HPDE6-E6E7 (cell line): ENCODE measurements around the gene SOX10.

Experiments used
- DNase-seq: peaks from one replicate; pipeline ENCODE4 v3.0.0; 2011; ENCODE audit warnings: missing footprints; ENCODE audit errors: extremely low spot score

Gene SOX10

DNA sequence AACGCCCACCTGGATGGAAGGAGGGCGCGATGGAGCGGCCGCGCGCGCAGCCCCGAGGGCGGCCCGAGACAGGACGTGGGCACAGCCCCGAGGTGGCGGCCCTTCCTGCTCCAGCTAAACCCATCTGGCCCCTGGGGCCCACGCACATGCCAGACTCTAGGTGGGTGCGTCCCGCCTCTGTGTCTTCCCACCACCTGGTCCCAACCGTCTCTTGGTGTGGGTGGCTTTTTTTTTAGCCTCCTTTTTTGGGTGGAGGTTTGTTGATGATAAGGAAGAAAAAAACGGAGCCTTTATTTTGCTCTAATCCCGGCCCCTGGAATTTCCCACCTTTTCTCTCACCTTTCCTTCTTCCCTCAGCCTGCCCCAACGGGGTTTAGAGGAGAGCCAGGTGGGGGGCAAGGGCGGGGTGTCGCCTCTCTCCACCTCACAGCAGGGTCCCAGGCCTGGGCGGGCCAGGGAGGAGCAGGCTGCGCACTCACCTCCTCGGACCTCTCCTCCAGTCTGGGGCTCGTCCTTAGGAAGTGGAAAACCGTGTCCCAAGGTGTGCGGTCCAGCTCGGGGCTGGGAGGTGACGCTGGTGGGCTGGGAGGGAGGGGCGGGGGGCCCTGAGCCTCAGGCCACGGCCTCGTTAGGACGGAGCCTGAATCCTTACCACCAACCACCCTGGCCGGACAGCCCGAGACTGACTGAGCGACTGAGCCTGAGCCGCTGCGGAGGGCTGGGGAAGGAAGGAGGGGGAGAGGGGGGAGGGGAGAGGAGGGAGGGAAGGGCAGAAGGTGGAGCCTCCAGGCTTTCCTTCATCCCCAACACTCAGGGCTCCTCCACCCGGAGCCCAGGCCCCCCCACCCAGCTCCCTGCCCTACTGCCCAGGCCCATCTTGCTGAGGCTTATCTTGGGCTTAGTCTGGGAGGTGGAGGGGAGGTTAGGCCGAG, at the start of gene SOX10:
Gene SOX10 (minus strand): TSS at position 696 of the 932 bp plus-strand sequence. CDS start 771 bp downstream, outside the sequence.
- DNase-seq: no peak

DNA sequence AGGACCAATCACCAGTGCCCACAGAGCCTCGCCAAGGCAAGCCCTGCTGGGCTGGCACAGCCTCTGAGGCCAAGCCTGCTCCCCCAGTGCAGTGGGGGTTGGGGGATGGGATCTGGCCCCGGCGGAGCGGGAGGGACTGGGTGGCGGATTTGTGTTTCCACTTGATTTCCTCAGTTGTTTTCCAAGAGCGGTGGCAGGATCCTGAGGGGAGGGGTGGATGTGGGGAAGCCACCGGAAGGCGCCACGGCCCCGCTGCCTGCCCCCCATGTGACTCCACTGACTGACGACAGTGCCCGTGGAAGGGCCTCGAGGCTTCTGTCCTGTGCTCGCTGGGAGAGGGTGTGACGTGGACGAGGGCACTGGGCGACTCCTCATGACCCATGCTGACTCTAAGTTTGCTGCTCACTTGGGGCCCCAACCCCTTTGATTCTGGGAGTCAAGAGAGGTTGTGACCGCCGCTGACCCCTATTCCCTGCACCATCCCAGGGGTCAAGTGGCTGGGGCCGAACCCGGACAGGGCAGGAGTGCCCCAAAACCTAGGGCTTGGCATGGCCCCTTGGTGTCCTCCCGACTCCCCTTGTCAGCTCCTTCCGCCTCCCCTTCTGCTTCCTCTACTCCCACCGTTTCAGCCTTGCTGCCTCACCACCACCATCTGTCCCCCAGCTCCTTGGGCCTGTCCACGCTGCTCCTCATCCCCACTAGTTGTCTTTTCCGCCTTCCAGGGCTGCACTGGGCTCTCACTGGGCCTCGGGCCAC, 49.3 kb upstream of the SOX10 start:
- DNase-seq: no peak

DNA sequence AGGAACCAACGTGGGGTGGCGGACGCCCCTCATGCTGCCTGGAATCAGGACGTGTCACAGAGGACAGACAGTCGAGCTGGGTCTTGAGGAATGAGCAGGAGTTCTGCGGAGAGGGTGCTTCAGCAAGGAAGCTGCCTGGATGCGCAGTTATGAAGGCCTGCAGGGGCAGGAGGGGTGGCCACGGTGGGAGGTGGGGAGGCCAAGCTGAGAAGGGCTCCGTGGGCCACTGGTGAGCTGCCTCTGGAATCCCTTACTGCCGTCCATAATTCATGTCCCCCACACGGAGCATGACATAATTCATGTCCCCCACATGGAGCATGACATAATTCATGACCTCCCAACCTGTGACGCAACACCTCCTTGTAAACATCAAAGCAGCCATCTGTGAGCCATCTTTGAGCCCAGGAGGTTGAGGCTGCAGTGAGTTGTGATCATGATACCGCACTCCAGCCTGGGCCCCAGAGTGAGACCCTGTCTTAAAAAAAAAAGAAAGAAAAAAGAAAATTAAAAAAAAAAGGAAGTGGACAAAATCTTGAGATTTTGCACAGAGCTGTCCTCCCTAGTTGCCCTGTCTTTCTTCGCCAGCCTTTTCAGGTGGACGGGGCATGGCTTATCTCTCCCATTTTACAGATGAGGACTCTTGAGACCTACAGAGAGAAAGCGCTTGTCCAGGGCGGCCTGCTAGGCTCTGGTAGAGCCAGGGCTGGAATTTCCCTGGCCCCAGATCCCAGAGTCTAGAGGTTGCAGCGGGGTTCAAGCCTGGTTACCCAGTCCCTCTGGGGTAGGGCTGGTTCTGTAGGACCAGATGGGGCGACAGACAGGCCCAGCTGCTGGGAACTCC, 48.5 kb upstream of the SOX10 start:
- no peak for DNase-seq

DNA sequence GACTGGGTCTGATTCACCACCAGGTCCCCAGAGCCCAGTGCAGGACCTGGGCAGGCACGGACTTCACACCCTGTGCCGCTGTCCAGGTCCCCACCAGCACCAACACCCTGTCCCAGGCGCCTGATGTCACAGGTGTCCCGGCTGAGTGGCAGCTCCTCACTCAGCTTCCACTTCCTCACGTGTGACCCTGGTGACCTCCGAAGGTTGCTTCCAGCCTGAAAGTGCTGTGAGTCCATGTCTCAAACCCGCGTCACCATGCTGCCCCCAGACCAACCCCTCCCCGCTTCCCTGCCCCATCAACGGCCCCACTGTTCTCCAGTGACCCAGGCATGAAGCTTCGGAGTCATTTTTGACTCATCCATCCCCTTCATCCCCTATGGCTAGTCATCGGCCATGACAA, 47.1 kb upstream of the SOX10 start:
- DNase-seq: no peak

DNA sequence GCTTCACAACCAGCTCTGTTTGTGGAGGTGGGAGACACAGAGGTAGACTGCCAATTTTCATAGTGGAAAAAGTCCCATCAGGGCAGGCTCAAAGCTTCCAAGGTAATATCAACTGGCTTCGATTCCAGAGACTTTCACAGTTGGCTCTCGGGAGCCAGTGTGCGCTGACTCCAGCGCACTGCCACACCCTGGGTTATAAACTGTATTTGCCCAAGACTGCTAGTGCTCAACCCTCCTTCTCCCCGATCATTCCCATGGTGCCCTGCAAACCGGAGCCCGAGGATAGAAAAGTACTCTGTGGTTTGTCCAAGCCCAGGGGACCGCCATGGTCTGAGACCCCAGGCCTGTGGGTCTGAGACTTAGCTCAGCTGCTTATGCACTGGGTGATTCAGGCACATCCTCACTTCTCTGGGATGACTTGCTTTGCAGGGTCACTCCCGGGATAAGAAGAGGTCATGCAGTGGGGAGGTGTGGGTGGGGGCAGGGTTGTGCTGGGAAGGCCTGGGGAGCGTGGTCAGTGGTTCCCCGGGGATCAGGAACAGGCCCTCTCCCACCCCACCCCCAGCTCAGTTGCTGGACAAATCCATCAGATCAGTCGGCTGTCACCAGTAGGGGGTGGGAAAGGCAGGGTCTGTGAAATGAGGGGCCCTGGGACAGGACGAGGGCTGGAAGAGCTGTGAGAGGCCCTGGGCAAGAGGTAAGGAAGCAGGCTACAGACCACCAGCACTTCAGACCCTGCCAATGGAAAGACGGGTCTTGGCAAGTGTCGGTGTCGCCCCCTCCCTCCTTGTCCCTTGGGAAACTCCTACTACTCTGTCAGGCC, 46.2 kb upstream of the SOX10 start:
- DNase-seq: no peak

DNA sequence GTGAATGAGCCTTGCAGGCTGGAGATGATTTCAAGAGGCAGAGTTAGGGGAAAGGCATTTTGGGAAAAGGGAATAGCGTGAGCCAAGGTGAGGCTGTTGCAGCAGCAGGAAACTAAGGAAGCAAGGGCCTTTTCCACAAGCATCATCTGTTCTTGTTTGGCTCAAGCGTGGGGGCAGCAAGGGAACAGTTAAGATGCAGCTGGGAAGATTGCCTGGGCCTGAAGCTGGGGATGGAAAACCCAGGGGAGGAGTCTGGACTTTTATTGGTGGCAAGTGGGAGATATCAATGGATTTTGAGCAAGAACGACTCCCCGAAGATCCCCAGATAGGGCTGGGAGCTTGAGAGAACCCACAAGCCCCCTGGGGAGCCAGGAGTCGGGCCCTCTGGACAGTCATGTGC, 45.5 kb upstream of the SOX10 start:
- no peak for DNase-seq

DNA sequence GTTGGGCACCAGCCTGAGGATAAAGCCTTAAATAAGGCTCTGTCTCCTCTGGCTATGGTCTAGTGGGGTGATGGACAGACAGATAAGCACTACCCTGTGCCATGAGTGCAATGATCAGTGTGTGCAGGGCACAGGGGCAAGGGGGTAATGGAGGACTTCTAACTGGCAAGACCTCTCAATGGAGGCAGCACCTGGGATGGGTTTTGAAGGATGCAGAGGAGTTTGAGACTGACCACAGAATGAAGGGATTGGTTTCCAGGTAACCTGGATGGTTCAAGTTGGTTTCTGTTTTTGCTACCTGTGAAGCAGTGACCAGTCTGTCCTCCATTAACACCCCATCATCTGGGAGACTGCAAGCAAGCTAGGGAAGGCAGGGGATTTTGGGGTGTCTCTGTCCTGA, 45.0 kb upstream of the SOX10 start:
- no peak for DNase-seq

DNA sequence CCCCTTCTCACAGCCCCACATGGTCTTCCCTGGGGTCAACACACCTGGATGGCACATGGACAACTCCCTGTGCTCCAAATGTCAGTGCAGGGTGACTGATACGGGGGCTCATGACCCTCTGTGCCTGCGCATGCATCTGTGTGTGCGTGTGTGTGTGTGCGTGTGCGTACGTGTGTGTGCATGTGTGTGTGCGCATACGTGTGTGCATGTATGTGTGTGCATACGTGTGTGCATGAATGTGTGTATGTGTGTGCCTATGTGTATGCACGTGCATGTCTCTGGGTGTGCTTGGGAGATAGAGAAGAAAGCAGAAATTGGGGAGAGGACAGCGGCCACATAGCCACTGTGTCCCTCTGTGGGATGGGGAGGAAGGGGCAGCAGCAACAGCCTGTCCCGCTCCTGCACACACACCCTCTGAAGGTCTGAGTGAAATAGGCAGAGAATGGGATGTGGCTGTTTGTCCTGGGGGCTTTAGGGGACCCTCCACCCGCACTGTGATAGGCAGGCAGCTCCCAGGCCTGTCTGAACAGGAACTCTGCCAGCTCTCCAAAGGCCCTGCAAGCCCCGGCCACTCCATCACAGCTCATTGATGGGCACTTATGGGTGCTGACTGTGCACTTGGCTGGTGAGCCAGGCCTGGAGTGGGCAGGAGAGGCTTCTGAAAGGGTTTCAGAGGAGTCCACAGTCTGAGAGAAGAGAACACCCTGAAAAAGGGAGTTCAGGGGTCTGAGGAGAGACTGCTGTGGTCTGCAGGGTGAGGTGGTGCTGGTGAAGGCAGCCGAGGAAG, 44.2 kb upstream of the SOX10 start:
- no peak for DNase-seq

DNA sequence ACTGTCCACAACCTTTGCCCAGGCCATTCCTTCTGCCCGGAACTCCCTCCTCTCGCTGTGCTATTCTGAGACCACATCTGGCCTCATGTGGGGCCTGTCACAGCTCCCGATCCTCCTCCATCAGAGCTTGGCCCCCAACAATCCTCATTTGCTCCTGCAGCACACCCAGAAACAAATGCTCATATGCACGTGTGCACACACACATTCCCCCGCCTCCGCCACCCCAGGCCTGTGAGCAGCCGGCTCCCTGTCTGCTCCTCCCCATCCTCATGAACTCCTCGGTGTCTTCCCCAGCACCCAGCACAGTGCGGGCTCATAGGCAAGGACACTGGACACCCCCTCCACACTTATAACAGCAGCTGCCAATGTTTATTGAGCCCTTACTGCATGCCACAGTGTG, 43.1 kb upstream of the SOX10 start:
- DNase-seq: no peak

DNA sequence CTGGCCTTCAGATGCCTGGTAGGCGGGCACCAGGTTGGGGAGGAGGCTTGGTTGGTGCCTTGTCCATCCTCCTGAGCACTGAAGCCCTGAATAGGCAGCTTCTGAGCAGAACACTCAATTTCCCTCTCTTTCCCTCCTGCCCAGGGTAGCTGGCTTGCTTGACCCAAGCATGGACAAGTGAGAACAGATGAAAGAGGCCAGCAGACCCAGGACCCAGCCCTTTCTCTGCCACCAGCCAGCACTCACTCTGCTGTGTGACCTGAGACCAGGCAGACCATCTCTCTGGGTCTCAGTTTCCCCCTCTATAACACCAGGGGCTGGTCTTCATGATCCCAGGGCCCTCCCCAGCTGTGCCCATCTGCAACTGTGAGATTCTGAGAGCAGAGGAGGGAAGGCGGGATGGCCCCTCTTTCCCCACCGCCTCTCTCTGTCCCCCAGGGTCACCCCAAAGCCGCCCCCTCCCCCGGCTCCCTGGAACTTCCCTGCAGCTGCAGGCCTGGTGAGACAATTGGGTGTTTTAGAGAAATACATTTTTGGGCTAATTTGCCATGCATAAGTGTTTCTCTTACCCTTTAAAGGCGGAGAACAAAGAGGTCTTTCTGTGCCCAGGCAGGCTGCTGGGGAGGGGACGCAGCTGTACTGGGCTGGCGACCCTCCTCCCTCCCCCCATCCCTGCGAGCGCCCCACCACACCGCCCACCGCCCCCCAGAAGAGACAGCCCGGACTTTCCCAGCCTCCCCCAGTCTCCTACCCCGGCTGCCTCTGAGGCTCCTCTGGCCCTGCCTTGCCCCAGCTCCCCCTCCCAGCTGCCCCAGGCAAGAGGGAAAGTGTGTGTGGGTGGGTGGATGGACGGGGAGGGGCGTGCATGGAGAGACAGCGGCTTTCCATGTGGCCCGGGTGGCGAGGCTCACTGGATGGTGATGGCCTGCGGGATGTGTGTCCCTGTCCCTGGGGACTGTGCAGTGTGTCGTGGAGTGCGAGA, 42.1 kb upstream of the SOX10 start:
- no peak for DNase-seq

DNA sequence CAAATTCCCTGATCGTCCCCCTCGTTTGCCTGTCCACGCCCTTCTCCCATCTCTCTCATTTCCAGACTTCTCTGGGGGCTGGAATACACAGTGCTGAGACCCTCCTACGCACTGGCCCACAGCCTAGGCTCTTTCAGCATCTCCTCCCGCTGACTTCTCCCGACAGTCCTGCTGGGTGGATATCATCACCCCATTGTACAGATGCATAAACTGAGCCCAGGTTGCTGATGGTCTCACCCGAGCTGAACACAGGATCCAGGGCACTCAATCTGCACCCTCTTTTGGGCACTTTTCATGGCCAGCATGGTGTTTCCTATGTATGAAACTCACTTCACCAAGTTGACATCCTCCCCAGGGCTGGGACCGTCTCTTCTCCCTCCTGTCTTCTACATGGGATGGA, 41.2 kb upstream of the SOX10 start:
- no peak for DNase-seq

DNA sequence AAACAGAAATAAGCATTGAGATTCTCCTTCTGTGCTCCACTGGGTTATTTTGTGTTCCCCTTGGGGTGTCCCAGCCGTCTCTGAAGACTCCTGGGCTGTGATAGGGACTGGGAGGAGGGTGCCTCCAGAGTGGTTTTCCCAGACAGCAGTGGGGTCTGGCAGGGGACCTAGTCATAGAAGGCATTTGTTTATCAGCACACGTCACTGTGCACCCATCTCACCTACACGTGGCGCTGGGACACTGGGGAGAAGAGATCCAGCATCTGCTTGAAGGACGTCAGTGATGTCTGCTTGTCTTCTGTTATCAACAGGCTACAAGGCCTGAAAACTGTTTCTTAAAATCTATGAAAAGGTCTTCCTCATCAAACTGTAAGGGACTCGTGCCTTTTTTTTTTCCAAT, 38.7 kb upstream of the SOX10 start:
- DNase-seq: no peak

DNA sequence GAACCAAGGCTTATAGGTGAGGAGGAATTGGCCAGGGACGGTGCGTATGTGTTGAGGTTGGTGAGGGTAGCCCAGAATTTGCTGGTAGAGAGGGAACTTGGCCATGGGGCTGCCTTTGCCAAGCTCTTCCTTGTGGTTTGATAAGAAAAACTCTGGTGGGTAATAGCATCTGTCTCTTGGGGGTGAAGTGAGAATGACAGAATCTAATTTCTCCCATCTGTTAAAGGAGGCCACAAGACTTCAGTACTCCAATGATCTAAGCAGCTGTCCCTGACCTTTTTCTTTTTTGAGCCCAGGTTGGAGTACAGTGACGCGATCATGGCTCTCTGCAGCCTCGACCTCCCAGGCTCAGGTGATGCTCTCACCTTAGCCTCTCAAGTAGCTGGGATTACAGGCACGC, 36.9 kb upstream of the SOX10 start:
- DNase-seq: no peak

DNA sequence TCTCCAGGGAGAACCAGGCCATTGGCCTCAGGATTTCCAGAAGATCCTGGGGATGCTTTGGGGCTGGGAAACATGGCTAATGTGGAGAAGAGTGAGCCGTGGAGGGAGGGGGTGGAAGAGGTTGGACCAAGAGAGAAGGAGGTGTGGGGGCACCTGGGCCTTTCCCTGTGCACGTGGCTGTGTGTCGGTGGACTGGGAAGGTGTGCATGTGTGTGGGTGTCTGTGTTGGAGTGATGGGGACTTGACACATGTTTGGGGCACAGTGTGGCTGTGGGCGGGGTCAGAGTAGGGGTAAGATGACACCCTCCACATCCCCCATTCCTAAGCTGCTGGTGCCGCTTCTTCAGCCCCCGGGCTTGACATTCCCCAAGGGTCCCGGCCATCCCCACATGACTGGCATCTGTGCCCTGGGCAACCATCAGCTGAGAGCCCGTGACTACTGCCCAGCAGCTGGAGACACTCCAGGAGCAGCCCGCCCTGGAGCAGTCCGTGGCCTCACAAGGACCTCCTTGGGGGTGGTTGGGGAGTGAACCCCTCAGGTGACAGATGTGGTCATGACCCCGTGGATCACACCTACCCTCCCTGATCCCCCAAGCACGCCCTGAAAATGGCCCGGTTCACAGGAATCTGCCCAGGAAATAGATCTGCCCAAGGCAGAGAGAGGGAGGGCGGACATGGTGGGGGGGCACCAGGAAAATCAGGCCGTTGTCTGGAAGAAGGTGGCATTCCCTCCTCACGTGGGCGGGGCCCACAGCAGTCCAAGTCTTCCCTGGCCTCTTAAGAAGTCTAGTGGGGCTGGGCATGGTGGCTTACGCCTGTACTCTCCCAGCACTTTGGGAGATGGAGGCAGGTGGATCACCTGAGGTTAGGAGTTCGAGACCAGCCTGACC, 34.8 kb upstream of the SOX10 start:
- no peak for DNase-seq

DNA sequence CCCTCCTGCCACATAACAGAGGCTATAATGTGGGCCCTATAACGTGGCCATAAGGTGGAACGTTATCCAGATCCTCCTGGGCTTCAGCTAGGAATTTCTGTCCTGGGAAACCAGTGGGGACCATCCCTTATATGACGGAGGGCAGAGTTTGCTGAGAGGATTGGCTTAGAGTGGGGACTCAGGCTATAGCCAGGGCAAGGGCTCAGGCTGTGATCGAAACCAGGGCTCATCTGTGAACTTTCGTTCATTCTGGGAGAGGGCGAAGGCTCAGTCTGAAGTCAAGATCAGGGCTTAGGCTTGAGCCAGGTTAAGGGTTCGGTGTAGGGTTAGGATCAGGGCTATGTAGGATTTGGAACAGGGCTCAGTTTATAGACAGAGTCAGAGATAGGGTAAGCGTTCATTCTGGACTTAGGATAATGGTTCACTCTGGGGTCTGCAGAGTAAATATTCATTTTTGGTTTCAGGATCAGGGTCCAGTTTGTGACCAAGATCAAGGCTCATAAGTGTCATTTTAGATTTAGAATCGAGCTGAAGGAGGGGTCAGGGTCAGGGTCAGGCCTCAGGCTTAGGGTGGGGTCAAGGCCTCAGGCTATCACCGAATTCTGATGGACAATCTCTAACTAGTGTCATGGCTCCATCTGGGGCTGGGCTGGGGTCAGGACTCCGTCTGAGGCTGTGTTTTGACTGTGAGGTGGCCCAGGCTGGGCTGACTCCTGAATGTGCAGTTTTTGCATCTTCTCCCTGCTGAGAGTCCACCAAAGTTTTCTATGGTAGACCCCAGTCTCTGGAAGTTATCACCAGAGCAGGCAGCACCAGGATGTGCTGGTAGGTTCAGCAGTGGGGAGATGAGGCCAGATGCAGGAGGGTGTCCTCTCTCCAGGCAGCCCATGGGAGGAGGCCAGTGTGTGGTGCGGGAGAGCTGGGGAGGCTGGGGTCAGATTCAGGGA, 33.9 kb upstream of the SOX10 start:
- no peak for DNase-seq

DNA sequence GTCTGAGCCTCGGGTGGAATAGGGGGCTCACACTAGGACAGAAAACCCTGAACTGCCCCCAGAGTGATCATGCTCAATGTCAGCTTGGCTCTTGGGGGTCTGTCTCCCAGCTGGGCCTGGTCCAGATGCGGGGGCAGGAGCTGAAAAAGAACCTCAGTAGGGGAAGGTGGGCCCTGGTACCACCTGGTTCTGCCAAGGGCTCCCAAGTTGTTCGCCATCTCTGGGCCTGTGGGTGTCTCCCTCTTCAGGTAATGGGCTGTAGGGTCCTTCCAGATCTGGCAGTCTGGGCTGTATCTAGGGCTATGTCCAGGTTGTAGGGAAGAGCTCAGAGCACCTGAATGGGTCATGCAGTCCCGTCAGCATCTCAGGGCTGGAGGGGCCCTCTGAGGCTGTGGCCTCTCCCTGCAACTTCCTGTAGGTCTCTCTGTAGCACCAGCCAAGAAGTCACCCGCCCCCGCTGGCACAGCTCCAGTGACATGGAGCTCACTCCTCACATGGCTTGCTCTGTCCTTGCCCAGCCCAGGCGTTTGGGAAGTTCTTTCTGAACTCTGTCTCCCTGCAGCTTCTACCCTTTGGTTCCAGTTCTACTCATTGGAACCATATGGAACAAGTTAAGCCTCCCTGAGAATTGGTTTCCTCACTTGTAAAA, 33.0 kb upstream of the SOX10 start:
- DNase-seq: no peak
